Measurements from ENCODE around the gene AGFG2. TPM values are rescaled to one million over a fixed set of nuclear protein-coding genes. Genes with fewer than 3 reads are reported as not detected.
"Not testable (repeated sequence)": the region's sequence is repeated elsewhere in the genome, so short reads cannot be mapped to it uniquely, and the experiment has no call there.

The AGFG2 gene, protein sequence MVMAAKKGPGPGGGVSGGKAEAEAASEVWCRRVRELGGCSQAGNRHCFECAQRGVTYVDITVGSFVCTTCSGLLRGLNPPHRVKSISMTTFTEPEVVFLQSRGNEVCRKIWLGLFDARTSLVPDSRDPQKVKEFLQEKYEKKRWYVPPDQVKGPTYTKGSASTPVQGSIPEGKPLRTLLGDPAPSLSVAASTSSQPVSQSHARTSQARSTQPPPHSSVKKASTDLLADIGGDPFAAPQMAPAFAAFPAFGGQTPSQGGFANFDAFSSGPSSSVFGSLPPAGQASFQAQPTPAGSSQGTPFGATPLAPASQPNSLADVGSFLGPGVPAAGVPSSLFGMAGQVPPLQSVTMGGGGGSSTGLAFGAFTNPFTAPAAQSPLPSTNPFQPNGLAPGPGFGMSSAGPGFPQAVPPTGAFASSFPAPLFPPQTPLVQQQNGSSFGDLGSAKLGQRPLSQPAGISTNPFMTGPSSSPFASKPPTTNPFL
- polyA plus RNA-seq (ENCODE audit: insufficient read length in 4 of 4): 10 to 100 TPM; 10.8 to 17.7 (median 14.3) TPM

DNA sequence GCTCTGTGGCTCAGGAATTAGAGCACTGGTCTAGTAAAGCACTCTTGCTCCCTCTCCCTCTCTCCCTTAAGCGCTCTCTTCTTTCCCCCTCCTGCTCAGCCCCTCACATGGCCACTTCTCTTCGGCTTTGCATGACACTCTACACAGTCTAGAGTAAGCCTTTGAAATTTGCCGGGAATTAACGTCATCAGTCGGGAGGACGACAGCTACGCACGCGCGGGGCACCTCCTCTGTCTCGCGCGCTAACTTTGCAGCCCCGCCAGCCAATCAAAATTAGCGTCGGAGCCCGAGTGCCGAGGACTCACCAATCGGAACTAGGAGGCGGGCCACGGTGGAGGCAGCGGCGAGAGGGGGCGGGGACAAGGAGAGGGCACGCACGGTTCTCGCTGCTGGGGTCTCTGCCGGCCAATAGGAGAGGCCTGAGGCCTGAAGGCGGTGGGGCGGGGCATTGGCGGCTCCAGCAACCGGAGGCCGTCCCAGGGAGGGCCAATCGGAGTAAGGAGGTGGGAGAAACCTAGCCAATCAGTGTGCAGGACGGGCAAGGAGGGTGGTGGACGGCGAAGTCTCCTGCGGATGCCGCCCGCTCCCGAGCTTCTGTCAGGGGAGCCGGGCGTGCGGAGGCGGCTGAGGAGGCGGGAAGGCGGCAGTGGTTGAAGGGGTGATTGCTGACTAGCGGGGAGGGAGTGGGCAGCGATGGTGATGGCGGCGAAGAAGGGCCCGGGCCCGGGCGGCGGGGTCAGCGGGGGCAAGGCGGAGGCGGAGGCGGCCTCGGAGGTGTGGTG lies at the start of gene AGFG2:
TSS of gene AGFG2 (plus strand) at position 550 of the 782 bp plus-strand sequence. CDS start at position 694, 144 bp downstream.
- DNase-seq (ENCODE audit: low read depth in 4 of 4, low spot score in 2 of 4): peak; percentile 93 to 99 (median 98)

DNA sequence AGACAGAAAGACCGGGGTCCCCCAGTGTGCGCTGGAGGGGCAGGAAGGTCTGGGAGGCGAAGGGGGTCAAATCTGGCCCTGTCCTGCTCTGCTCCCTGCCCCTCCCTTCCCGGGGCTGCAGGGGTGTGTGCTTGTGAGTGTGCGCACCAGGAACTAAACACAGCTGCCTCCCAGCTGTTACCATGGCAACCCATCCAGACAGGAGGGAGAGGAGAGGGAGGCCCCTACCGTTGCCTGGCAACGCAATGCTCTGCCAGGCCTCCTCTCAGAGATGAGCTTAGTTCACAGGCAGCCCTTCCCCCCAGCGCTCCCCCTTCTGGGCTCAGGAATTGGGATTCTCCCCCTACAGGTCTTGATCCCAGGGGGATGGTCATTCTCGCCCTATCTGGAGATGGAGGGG lies 49.2 kb upstream of the AGFG2 start:
- DNase-seq (ENCODE audit: low read depth in 4 of 4, low spot score in 2 of 4): peak in 3 of 4 donors; percentile 80 to 92 (median 87)

DNA sequence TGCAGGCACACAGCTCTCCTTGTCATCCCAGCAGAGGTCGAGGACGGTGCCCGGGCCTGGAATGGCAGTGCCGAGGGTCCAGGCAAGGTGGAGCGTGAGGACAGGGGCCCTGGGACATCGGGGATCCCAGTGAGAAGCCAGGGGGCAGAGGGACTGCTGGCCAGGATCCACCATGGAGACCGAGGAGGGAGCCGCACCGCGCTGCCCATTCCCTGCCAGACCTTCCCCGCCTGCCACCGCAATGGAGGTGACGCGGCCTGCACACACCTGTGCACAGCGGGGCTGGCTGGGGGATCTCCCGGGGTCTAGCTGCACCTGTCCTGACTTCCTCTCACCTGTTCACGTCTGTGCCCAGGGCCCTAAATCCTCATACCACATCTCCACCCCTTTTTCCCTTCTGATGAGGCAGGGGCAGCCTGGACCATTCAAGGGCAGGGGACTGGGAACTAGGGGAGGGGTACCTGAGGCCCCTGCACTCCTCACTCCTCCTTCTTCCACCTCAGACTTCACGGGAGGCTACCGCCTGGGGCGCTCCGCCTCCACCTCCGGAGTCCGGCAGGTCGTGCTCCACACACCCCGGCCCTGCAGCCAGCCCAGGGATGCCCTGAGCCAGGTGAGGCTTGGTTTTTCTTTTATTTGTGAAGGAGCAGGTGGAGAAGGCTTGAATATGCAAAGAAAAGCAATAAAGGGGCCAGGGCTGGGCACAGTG lies 48.4 kb upstream of the AGFG2 start:
- DNase-seq (ENCODE audit: low read depth in 4 of 4, low spot score in 2 of 4): no peak

DNA sequence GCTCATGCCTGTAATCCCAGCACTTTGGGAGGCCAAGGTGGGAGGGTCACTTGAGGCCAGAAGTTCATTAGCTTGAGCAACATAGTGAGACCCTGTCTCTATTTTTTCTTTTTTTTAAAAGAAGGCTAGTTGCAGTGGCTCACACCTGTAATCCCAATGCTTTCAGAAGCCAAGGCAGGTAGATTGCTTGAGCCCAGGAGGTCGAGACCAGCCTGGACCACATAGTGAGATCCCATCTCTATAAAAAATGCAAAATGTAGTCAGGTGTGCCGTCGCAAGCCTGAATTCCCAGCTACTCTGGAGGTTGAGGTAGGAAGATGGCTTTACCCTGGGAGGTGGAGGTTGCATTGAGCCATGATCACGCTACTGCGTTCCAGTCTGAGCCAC lies 47.8 kb upstream of the AGFG2 start:
- no peak for DNase-seq (ENCODE audit: low read depth in 4 of 4, low spot score in 2 of 4)

DNA sequence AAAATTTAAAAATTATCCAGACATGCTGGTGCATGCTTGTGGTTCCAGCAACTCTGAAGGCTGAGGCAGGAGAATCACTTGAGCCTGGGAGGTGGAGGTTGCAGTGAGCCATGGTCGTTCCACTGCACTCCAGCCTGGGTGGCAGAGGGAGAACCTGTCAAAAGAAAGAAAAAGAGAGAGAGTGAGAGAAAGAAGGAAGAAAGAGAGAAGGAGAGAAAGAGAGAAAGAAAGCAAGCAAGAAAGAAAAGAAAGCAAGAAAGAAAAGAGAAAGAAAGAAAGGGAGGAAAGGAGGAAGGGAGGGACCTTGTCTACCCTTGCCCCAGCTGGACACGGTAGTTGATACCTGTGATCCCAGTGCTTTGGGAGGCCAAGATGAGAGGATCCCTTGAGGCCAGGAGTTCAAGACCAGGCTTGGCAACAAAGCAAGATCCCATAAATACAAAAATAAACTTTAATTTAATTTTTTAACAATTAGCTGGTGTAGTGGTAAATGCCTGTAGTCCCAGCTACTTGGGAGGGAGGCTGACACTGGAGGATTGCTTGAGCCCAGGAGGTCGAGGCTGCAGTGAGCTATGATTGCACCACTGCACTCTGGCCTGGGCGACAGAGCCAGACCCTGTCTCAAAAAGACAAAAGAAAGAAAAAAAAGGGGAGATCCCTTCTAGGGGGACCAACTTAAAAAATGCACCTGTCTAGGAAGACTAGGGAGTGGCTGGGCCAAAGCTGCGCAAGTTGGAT lies 46.1 kb upstream of the AGFG2 start:
- DNase-seq (ENCODE audit: low read depth in 4 of 4, low spot score in 2 of 4): no peak

DNA sequence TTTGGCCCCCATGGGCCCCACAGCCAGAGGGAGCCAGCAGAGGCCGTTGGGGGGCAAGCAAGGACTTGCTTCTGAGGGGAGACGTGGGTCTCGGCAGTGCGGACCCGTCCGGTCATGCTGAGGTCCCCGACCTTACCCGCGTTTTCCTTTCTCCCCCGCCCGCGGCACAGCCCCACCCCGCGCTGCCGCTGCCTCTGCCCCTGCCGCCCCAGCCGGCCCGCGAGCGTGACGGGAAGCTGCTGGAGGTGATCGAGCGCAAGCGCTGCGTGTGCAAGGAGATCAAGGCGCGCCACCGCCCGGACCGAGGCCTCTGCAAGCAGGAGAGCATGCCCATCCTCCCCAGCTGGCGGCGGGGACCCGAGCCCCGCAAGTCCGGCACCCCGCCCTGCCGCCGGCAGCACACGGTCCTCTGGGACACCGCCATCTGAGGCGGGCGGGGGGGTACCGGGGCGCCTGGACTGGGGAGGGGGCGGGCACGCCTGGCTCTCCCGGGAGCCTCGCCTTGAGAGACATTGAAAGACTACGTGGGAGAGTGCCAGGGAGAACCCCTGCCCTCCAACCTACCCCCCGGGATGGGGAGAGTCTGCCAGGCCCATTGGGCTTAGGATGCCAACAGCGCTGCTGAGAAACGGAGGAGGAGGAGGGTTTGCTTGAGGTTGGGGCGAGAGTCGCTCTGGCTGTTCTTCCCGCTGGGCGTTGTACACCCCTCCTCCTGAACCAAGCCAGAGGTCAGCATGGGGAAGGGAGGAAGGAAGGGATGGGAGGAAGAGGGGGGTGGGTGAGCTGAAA lies 45.3 kb upstream of the AGFG2 start:
- DNase-seq (ENCODE audit: low read depth in 4 of 4, low spot score in 2 of 4): no peak

DNA sequence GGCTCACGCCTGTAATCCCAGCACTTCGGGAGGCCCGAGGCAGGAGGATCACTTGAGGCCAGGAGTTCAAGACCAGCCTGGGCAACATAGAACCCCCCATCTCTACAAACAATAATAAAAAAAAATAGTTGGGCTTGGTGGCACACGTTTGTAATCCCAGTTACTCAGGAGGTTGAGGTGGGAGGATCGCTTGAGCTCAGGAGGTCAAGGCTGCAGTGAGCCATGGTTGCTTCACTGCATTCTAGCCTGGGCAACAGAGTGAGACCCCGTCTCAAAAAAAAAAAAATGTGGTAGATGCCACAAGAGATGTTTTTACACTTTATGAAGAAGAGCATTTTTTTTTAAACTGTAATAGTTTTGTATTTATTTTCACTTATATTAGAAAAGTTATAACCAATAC lies 42.5 kb upstream of the AGFG2 start:
- DNase-seq (ENCODE audit: low read depth in 4 of 4, low spot score in 2 of 4): no peak

DNA sequence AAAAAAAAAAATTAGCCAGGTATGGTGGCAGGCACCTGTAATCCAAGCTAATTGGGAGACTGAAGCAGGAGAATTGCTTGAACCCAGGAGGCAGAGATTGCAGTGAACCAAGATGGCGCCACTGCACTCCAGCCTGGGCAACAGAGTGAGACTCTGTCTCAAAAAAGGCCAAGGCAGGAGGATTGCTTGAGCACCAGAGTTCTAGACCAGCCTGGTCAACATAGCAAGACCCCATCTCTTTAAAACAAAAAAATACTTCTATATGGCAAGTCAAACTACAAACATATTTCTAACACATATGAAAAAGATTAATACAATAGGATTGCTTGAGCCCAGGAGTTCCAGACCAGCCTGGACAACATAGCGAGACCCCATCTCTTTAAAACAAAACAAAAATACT lies 38.3 kb upstream of the AGFG2 start:
- not testable (repeated sequence) for DNase-seq (ENCODE audit: low read depth in 4 of 4, low spot score in 2 of 4)

DNA sequence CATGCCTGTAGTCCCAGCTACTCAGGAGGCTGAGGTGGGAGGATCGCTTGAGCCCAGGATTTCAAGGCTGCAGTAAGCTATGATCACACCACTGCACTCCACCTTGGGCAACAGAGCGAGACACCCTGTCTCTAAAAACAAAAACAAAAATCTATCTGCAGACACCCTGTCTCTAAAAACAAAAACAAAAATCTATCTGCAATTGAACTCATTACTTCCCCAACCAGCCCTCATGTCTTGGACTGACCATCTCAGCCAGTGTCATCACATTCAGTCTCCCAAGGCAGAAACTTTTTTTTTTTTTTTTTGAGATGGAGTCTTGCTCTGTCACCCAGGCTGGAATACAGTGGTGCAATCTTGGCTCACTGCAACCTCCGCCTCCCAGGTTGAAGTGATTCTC lies 35.0 kb upstream of the AGFG2 start:
- DNase-seq (ENCODE audit: low read depth in 4 of 4, low spot score in 2 of 4): not testable (repeated sequence)

DNA sequence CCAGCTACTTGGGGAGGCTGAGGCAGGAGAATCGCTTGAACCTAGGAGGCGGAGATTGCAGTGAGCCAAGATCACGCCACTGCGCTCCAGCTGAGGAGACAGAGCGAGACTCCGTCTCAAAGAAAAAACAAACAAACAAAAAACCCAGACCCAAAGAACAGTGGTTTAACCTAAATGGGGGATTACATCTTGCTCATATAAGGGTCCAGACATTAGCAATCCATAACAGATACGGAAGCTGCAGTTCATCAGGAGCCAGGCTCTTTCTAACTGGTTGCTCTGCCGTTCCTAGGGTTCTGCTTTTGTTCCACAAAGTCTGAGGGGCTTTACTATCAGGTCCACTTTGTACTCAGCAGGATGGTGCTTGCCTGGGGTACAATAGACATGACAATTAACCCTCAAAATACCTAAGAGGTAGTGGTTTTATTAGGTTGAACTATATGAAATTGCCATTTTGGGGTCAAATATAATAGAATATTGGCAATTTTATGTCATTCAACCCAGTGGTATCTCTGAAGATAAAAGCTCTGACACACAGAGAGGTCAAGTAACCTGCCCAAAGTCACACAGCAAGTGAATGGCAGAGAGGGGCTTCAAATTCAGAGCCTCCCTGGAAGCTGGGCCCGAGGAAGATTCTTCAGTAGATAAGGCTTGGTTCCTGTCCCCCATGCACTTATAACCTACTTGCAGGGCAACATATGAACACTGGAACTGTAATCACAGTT lies 34.0 kb upstream of the AGFG2 start:
- DNase-seq (ENCODE audit: low read depth in 4 of 4, low spot score in 2 of 4): no peak

DNA sequence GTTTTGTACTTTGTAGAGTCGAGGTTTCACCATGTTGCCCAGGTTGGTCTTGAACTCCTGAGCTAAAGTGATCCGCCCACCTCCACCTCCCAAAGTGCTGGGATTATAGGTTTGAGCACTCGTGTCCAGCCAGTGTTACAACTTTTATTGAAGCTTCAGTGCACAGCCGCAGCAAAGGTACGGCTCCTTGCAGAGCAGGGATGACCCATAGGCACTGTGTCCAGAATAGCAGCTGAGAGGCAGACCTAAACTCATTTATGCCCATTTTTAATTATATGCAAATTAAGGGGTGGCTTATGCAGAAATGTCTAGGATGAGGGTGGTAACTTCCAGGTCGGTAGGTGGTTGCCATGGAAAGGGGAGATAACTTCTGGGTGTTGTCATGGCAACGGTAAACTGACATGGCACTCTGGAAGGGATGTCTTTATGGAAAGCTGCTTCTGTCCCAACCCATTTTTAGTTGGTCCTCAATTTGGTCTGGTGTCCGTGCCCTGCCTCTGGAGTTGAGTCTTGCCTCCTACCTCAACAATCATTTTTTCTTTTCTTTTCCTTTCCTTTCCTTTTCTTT lies 32.6 kb upstream of the AGFG2 start:
- no peak for DNase-seq (ENCODE audit: low read depth in 4 of 4, low spot score in 2 of 4)

DNA sequence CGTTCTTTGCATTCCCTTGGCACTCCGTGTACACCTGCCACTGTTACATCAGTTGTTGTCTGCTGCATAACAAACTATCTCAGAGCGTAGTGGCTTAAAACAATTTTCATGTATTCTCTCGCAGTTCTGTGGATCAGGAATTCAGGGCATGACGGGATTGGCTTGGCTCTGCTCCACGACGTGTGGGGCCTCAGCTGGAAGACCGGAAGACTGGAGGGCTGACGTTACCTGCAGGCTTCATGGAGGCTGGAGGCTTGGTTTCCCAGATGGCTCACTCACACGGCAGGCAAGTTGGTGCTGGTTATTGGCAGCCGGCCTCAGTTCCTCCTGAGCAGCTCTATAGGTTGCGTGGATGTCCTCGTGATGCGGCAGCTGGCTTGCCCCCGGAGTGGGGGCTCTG lies 29.8 kb upstream of the AGFG2 start:
- DNase-seq (ENCODE audit: low read depth in 4 of 4, low spot score in 2 of 4): no peak

DNA sequence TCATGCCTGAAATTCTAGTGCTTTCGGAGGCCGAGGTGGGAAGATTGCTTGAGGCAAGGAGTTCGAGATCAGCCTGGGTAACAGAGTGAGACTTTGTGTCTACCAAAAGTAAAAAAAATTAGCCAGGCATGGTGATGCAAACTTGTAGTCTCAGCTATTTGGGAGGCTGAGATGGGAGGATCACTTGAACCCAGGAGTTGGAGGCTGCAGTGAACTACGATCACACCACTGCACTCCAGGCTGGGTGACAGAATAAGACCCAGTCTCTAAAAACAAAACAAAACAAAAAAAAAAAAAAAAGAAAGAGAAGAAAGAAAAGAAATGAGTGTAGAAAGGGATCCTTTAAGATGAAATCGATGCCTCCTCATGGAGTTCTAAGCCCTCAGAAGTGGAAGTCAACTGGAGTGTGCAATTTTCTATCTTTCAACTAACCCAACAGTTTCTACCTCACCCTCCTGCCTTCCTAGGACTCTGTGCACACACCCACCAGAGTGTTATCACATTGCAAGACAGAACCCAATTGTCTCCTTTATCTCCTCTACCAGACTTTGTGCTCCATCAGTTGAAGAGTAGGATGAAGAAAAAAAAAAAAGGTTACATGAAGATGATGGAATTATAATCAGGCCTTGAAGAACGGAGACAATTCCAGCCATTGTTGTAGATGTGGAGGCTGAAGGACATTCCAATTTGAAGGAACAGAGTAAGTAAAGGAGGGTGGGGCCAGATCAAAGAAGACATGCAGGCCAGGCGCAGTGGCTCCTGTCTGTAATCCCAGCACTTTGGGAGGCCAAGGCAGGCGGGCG lies 28.4 kb upstream of the AGFG2 start:
- no peak for DNase-seq (ENCODE audit: low read depth in 4 of 4, low spot score in 2 of 4)

DNA sequence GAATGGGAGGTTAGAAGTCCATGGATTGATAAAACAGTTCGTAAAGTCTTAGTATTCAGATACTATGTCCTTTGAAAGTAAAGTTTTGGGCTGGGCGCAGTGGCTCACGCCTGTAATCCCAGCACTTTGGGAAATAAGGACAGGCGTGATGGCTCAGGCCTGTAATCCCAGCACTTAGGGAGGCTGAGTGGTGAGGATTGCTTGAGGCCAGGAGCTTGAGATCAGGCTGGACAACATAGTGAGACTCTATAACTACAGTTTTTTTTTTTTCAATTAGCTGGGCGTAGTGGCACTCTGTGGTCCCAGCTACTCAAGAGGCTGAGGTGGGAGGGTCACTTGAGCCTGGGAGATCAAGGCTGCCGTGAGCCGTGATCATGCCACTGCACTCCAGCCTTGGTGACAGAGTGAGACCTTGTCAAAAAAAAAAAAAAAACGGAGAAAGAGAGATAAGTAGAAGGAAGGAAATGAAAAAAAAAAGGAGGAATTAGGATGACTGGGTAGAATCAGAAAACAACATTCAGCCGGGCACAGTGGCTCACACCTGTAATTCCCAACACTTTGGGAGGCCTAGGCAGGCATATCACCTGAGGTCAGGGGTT lies 25.7 kb upstream of the AGFG2 start:
- no peak for DNase-seq (ENCODE audit: low read depth in 4 of 4, low spot score in 2 of 4)

DNA sequence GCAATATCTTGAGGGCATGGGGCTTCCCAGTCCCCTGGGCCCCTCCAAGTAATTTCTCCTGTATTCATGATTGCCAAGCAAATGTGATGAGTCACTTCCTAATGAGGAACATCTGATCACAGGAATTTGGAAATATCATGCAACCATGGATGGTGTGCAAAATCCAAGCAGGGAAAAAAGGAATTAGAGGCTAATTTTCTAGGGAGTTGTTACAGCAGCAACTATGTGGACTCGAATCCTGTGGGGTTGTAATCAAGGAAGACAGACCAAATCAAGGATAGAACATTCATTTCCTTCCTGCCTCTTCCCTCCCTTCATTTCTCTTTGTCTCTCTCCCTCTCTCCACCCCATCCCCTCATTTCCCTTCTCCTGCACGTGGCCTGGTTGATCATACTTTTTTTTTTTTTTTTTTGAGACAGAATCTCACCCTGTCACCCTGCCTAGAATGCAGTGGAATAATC lies 23.9 kb upstream of the AGFG2 start:
- DNase-seq (ENCODE audit: low read depth in 4 of 4, low spot score in 2 of 4): no peak

DNA sequence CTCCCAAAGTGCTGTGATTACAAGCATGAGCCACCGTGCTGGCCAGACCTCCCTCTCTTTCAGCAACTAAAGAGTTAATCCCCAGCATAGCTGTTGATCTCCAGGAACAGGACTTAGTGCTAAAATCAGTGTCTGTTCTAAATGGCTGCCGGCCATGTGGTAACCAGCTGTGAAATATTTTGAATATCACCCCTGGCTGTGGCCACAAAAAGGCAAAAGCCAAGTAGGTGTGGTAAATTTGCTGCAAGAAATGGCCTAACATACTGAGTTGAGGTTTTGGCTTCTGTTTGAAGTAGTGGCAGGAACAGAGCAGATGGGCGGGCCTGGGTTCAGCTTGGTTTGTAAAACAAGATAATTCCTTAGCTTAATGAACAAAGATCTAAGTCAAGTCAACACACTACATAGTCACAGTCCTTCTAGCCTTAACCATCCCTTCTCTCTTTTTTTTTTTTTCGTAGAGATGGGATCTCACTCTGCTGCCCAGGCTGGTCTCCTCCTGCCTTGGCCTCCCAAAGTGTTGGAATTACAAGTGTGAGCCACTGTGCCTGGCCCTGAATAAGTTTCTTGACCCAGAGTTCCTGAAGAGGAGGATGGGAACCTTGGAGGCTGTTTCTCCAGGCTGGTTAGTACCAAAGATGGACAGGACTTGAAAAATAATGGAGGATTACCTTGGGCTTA lies 22.7 kb upstream of the AGFG2 start:
- no peak for DNase-seq (ENCODE audit: low read depth in 4 of 4, low spot score in 2 of 4)

DNA sequence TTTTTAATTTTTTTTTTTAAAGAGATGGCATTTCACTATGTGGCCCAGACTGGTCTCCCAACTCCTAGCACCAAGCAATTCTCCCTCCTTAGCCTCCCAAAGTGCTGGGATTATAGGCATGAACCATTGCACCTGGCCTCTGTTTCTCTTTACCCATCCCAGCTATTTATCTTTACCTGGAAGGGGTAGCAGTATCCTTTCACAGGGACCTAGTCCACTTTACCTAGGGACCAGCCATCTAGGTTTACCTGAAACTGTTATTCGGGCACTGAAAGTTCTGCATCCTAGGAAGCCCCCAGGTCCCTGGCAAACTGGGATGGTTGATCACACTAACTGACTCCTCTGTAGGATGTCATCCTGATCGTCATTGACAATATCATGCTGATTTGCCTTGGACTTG lies 21.7 kb upstream of the AGFG2 start:
- DNase-seq (ENCODE audit: low read depth in 4 of 4, low spot score in 2 of 4): no peak

Measured in left renal cortex interstitium (tissue), 4 donors.